Ureter (tissue), 1 donor: ENCODE data around the gene NRXN2. TPM values are rescaled to one million over a fixed set of nuclear protein-coding genes. Genes with fewer than 3 reads are reported as not detected.

Source experiments
- DNase-seq: peaks from one replicate; pipeline ENCODE4 v3.0.0-alpha.2; 2020; ENCODE audit warnings: low spot score
- total RNA-seq: library from RNA; stranded (reverse); gene quantifications from one replicate; pipeline ENCODE4 v1.2.4, GENCODE V29; 2023
- donor health status: DM: yes; HTN: yes; CAD: no.

NRXN2 gene
- total RNA-seq, 1 donor from 2014 or later, result 11.6 TPM

DNA sequence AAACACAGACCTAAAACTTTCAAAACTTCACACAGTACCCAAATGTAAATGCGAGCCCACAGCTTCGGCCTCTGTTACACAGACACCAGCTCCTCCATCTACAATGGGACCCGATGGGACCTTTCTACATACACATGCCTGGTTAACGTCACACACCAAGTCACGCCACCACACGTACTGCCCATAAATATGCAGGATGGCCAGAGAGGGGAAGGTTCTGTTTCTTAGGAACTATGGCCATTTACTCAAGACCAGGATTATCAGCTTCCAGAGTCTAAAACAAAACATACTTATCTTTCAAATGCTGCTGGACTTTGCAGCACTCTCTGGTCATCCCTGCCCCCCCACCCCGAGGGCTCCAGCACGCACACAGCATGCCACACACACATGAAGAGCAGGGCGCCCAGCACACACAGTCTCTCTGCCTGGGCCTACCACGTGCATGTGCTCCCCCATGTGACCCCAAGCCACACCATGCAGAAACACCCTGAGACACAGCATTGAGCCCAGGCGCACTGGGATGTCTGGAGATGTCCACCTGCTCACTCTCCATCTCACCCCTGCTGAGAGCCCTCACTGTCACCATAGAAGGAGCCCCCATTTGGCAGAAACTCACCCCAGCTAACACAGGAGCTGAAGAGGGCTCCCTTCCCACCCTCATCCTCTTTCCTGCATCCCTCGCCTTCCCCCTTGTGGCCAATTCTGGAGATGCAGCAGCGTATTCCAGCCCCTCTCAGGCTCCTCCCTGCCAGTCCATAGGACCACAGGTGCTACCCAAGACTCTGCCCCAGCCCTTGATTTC, 70.2 kb downstream of the NRXN2 start:
- DNase-seq, result peak; percentile 78

DNA sequence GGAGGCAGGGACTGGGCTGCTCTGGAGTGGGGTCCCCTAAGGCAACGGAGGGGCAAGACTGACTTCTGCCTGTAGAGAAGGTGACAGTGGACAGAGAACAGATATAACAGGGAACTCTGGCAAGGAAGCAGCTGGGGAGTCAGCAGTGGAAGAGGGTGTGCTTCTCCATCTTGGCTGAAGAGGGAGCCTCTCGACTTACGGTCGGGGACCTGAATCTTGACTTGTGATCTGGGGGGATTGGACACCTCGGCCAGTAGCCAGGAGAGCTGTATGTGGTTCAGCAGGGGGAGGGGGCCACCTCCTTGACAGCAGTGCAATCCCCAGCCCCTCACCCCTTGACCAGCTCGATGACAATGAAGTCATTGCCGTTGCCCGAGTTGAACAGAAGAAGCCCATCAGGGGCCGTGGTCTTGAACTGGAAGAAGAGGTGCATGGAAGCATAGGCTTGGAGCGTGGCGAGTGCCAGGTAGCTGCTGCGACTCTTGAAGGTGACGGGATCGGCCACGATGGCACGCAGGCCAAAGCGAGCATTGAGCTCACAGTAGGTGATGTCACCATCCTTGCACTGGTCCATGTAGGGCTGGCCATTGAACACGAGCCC, 72.0 kb downstream of the NRXN2 start:
- DNase-seq, result no peak

DNA sequence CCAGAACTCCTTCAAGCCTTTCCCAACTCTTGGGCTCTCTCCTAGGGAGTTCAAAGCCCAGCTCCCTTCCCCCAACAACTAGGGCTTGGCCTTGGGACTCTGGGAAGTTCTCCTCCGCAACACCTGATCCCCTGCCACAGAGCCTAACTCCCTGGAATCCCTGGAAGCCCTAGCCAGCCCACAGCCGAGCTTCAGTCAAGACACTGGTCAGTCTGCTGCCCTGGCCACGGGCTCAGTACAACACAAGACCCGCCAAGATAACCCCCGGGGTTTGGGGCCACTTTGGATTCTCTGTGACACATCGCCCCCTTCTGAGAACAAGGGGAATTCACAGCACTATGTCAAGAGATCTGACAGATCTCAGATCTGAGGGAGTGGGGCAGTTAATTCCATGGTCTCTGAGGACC, 73.7 kb downstream of the NRXN2 start:
- no peak for DNase-seq

DNA sequence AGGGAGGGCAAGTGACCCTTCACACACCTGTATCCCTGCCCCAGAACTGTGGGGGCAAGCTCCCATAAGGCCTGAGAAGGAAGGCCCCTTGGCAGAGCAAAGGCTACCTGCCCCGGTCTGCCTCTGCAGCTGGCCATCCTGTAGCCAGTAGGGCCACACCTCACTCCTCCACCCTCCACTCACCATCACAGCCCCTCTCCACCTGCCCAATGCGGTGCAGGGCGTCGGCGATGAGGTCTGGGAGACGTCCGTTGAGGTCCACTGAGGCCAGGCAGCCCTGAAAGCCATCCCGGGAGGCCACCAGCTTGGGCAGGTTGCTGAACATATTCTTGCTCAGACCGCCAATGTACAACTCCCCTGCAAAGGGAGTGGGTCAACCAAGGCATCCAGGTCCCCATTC, 74.4 kb downstream of the NRXN2 start:
- no peak for DNase-seq

DNA sequence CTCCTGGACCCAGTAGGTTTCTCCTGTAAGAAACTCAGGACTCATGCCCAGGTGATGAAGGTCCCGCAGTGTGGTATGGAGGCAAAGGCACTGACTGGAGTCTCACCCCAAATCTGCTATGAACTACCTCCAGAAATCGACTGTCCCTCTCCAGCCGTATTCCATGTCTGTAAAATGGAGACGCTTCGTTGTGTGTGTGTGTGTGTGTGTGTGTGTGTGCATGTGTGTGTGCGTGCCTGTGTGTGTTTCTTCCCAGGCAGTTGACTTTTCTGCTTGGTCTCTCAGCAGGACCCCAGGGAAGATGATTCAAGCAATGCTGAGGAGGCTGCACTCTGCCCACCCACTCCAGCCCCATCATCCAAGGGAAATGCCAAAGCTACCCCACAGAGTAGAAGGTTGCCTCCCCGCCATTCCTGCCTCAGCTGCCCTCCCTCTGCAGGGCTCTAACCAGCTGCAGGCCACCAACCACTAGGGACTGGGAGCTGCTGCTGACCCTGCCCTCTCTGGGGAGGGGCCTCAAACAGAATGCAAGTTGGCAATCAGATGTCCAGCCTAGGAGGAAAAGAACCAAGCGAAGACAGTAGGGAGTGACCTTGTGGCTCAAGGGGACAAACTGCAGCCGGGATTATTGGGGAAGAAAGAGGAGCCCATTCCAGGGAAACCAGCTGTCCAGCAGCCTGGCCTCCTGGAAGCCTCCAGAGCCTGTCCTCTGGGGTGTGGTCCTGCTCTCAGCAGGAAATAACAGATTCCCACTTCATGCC, 75.8 kb downstream of the NRXN2 start:
- DNase-seq, result no peak

DNA sequence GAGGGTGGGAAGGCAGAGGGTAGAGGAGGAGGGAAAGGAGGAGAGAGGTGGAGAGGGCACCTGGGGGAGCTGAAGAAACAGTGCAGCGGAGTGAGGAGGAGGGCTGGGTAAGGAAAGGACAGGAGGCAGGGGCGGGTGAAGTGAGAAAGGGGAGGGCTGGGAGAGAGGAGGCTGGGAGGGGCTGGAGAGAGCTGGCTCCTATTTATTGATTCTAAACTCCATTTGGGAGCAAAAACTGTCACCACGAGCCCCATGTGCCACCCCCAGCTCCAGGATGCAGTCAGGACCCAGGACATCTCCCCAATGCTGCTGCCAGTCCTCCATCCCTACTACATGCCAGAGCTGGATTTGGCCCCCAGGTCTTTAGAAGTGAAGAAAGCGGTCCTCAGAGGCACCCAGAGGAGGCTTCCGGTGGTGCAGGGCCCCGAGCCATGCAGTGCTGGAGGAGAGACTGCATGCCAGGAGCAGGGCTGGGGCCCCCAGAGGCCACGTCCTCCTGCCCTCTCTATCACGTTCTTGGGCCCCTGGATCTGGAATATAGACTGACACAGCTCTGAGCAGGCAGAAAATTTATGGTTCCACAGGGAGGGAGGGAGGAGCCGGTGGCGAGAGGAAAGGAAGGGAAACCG, 78.2 kb downstream of the NRXN2 start:
- DNase-seq, result no peak

DNA sequence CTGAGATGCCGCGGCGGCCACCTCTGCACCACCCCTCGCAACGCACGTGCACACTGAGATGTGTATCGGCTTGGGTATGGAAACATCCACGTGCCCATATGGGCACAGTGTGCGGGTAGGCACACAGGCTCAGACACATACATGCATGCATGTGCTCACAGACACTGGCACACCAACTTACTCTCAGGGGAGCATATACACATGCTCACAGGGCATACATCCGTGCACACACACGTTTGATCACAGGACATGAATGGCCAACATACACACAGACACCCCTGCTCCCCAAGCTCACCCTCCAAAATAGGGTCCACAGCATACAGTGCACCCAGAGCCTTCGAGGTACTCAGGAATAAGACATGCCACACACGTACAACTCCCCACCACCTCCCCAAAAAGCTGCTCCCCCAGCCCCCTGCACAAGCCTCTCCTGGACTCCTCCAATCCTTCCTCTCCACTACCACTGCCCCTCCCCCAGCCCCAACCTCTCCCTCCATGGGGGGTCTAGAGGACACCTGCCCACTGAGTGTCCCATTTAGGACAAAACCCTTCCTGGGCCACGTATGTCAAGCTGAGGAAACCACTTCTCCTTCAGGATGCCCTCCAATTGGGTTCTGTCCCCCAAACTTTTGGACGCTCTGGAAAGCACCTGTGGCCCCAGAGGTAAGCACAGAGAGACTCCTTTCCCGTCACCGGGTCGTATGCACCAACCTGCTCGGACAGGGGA, 78.9 kb downstream of the NRXN2 start:
- DNase-seq, result no peak

DNA sequence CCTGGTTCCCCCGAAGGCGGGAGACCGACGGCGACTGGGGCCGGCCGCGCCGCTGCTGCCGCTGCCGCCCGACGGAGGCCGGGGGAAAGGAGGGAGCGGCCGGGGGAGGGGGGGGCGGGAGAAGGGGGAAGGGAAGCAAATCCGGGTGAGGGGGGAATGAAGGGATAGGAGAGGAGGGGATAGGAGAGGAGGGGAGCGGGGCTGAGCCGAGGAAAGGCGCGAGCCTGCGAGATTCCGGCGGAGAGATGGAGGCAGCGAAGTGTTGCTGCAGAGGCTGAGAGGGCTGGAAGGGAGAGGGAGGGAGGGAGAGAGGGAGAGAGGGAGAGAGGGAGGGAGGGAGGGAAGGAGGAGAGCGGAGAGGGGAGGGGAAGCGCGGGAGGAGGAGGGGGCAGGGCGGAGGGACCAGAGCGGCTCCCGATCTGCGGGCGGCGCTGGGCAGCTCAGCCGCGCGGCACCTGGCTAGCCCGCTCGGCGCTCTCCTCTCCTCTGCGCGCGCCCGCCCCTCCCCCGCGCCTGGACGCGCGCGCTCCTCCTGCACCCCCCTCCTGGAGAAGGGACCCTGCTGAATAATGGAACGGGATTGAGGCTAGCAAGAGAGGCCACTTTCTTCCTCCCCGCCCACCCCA, 79.6 kb downstream of the NRXN2 start:
- no peak for DNase-seq

DNA sequence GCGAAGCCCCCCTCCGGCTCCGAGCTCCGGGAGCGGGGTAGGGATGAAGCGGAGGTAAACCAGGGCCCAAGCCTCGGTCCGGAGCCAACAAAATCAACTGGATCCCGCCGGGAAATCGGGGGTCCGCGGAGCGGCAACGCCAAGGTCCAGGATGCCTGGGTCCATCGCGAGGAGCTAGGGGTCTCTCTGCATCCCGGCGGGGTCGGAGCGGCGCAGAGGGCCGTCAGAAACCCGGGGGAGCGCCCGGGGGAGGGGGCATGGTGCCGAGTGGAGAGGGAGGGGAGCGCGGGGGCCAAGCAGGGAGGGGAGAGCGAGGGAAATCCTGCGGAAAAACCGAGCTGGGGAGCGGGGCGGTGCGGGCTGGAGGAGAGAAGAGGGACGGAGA, 80.1 kb downstream of the NRXN2 start:
- DNase-seq, result no peak

DNA sequence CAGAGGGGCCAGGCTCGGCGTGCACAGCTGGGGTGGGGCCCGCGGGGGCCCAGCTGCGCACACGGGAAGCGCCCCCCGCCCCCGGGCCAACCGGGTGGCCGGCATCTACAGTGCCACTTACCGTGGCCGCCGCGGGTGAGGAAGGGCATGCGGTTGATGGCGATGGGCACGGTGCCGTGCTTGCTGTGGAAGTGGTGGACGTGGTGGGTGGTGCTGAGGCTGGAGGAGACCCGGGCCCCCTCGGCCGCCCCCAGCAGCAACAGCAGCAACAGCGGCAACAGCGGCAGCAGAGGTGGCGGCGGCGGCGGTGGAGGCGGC, 80.6 kb downstream of the NRXN2 start:
- no peak for DNase-seq

DNA sequence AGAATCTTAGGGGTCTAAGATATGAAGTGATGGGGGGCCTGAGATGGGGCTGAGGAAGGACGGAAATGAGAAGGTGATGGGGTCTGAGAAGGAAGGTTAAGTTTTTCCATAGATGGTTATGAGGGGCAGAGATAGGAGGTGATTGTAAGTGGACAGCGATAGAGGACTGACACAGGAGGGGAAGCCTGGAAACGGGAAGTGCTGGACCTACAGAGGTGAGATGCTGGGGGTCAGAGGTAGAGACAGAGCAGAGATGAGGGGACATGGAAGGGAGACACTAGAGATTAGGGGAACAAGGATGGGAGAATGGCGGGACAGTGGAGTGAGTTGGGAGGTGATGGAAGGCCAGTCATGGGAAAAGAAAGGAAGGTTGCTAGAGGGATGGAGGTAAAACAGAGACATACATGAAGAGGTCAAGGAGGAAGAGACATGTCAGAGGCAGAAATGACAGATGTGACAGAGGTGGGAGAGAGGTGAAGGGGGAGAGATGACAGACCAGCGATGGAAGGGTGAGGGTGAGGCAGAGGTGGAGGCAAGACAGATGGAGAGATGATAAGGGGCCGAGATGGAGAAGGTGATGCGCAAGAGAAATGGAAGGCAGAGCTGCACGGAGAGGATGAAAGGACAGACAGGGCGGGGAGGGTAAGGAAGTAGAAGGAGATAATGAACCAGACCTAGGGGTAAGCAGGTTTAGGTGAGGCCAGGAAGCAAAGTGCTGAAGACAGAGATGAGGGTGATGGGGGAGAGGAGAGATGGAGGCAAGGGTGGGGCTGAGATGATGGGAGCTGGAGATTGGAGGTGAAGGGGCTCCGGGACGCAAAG, 81.2 kb downstream of the NRXN2 start:
- DNase-seq, result no peak

DNA sequence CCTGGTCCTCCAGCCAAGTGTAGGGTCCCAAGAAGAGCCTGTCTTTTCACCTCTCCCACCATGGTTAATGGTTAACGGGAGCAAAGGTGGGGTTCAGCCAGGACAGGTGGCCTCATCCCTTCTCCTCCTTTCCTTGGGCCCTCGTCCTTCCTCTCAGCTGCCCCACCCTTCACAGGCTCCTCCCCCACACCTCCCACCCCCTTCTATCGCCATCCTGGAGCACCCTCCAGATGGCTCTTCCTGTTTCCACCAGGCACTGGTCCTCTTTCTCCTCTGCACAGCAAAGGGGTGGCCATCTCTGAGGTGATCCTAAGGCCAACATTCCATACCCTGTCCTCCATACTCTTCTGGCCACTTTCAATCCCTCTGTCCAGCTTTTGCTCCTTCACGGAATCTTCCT, 83.1 kb downstream of the NRXN2 start:
- DNase-seq, result no peak

DNA sequence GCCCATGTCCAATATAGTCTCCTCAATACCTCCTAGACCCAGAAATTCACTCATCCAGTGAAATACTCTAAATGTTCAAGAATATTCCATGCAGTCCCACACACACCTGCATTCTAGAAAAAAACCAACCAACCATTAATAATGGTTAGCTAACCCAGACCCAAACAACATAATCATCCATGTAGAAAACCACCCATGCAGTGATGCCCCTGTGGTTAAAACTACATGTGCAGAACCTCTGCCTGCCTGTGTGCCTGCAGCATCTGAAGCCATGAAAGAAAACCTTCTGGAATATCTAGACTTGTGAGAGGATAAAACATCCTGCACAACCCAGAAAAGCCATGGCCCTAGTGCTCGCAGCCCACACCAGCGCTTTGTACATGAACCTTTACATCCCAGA, 84.2 kb downstream of the NRXN2 start:
- no peak for DNase-seq

DNA sequence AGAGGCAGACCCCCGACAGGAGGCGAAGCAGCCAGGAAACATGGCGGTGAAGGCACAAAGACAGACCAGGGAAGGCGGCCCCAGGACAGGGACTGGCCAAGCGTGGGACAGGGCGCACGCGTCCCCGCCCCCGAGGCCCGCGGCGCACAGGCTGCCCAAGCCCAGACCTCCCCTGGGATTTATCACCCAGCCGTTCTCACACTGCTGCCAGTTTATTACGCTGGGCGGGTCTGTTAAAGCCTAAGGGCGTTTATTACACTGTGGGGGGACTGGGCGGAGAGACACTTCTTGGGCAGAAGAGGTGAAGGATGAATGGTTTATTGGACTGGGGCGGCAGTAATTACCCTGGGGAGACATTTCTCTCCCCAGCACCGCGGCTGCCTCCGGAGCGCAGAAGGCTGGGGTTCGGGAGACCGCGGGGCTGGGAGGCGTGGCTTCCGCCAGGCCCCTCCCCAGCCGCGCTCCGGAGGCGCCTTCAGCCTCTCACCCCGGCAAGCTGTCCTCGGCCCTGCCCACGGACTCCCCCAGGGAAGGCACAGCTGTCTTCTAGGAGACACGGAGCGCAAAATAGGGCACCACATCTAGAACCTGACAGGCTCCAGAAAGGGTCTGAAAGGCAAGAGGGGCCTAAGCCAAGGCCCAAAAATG, 84.9 kb downstream of the NRXN2 start:
- no peak for DNase-seq

DNA sequence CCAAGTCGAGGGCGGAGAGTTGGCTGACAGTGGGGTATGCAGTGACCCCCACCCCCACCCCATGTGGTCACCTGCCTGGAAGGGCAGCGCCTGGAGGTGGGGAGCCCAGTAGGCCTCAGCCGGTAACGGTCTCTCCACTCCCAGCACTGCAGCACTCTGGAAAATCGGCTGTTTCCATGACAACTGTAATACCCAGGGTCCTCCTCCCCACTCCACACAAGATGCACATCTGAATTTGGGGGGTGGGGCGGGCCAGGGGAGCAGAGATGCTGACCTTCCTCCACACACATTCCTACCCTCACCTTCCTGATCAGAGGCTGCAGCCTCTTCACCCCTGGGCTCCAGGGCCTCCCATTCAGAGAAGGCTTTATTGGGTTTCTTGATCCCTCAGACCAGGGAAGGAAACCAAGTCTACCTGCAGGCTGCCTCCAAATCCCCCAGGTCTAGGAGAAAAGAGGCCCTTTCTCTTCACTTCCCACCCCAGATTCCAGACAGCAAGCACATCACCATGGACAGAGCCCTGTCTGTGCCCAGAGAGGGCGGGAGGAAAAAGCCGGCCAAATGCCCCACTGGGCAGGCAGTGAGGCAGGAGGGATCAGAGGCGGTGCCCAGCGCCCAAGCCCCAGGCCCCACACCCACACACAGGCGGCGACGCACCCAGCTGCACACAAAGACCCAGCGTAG, 85.5 kb downstream of the NRXN2 start:
- no peak for DNase-seq

DNA sequence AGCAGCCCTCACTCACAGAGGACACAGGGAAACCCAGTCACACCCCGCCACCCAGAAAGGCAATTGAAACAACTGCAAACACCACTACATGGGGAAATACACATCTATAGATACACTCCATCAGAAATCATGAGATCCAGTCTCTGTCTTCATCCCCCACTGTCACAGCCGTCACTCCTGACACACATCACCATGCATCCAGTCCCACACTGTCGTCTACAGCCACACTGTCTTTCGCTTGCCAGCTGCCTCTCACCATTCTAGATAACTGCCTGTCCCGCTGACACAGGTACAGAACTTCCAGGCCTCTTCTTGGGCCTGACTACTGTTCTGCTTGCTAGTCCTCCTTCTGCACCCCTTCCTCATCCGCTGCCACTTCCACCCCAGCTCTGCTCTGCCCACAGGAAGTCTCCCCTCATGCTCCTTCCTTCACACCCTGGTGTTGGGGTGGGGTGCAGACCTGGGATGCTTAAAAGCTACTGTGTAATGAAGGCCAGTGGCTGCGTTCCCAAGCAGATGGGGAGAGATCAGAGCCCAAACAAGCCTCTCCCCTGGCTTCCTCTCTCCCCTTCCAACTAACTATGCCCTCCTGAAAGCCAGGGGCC, 89.3 kb downstream of the NRXN2 start:
- no peak for DNase-seq

DNA sequence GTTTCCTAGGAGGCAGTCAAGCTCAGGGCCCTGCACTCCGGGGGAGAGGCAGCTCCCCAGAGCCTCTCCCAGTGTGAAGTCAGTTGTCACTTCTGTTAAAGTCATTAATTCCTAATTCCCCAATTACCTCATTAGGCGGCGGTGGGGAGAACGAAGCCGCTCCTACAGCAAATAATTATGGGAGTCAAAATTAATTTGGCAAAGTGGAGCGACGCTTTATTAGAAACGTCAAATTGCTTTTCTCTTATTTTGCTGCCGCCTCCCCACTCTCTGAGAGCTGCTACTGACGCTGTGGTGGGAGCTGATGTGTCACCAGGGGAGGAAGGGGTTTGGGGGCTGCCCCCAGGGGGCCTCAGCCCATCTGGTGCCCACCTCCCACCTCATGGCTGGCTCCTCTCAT, 90.3 kb downstream of the NRXN2 start:
- DNase-seq, result no peak

DNA sequence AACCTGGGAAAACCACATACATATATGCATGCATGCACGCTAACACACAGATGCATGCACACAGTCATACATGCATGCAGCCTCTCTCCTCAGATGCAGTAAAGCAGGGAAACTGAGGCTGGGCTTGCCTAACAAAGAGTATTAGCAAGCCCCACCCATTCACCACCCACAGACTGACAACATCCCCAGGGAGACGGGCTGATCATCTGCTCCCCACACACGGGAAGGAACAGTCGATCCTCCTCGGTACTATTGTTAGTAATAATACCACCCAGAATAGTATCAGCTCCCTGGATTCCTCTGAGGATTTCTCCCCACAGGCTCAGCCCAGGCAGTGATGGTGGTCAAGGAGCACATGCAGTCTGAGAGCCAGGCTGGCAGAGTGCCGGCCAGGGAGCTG, 90.8 kb downstream of the NRXN2 start:
- DNase-seq, result no peak

DNA sequence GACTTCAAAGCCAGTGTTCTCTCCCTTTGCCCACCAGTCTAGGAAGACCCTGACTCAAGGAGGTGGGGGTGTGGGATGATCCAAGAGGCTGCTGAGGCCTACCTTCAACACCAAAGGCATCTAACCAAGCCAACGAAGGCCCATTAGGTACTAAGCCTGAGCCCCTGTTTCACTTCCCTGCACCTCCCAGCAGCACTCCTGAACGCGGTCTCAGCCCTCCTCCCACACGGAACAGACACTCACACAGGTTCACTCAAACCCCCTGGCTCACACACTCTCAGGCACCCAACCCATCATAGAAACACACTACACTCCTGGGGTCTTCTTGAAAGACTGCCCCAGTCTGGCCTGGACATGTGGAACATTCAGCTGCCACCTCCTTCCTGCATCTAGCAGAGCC, 91.3 kb downstream of the NRXN2 start:
- DNase-seq, result no peak
